Parathyroid adenoma (tissue), 2 donors: ENCODE measurements around the gene PTPRQ.

ENCODE experiments used
- H2AFZ ChIP-seq: fragments of 300-600 bp; sonication (generic); one replicate; pipeline ENCODE4 v1.7.0; 2017; ENCODE audit warnings: antibody characterized with exemption, mild to moderate bottlenecking
- H3K27ac ChIP-seq: fragments of 300-600 bp; sonication (generic); one replicate; pipeline ENCODE4 v1.7.0; 2017
- H3K27me3 ChIP-seq: fragments of 300-600 bp; sonication (generic); one replicate; pipeline ENCODE4 v1.7.0; 2017; ENCODE audit warnings: low read length; ENCODE audit not compliant: control insufficient read depth, insufficient read depth
- H3K36me3 ChIP-seq: fragments of 300-600 bp; sonication (generic); one replicate; pipeline ENCODE4 v1.7.0; 2017; ENCODE audit warnings: low read length; ENCODE audit not compliant: control insufficient read depth, insufficient read depth
- H3K4me1 ChIP-seq: fragments of 300-600 bp; sonication (generic); one replicate; pipeline ENCODE4 v1.7.0; 2017; ENCODE audit warnings: control low read depth
- H3K4me2 ChIP-seq: fragments of 300-600 bp; sonication (generic); one replicate; pipeline ENCODE4 v1.7.0; 2017; ENCODE audit warnings: low read length
- H3K4me3 ChIP-seq: fragments of 300-600 bp; sonication (generic); one replicate; pipeline ENCODE4 v1.7.0; 2017; ENCODE audit warnings: low read depth, low read length
- H3K79me2 ChIP-seq: fragments of 300-600 bp; sonication (generic); one replicate; pipeline ENCODE4 v1.7.0; 2017; ENCODE audit warnings: control low read depth
- H3K9ac ChIP-seq: fragments of 300-600 bp; sonication (generic); one replicate; pipeline ENCODE4 v1.7.0; 2017; ENCODE audit warnings: mild to moderate bottlenecking
- H3K9me3 ChIP-seq: fragments of 300-600 bp; sonication (generic); one replicate; pipeline ENCODE4 v1.7.0; 2017; ENCODE audit warnings: low read length; ENCODE audit not compliant: control insufficient read depth
- TF ChIP-seq, protein P1 (sequence below): fragments of 300-600 bp; sonication (generic); IDR thresholded peaks from one replicate; pipeline ENCODE4 v1.7.0; 2017; ENCODE audit warnings: antibody characterized with exemption, mild to moderate bottlenecking
- donor health status: primary hyperparathyroidism.

The PTPRQ gene

GRCh38 chr12:80494836-80495235 is 50.8 kb downstream of the PTPRQ start:
- H2AFZ ChIP-seq: no peak overlapping the region

DNA sequence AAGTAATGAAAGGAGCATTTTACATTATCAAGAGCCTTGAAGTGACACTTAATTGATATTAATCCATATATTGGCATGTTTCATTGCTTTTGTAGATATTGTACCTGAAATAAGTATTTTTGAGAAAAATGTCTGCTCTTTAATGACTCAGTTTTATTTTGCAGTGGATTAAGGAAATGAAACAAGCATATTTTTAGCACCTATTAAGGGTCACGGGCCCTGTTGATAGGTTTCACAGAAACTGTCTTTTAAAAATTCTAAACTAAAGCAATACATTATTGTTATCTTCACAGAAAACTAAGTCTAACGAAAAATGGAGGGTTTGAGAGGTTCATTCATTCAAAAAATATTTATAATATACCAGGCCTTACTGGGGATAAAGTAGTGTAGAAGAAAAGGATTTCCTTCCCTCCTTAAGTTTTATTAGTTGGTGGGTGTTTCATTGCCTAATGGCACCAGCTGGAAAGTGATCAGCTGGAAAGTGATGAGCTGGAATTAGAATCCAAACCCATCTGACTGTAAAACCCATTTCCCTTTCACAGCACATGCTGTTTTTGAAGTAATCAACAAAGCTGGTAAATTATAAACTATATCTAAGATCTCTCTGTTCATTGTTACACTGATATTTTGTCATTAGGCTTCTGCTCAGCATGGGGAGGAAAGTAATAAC is 54.2 kb downstream of the PTPRQ start:
- no peak overlapping the region for H3K4me3 ChIP-seq
- no peaks in the 10 kb centered on the region for H3K9me3 ChIP-seq
- H3K27ac ChIP-seq: no peak overlapping the region
- no peak overlapping the region for H3K9ac ChIP-seq
- no peaks in the 10 kb centered on the region for H3K36me3 ChIP-seq
- H3K27me3 ChIP-seq: no peaks in the 10 kb centered on the region
- TF ChIP-seq, protein P1, sequence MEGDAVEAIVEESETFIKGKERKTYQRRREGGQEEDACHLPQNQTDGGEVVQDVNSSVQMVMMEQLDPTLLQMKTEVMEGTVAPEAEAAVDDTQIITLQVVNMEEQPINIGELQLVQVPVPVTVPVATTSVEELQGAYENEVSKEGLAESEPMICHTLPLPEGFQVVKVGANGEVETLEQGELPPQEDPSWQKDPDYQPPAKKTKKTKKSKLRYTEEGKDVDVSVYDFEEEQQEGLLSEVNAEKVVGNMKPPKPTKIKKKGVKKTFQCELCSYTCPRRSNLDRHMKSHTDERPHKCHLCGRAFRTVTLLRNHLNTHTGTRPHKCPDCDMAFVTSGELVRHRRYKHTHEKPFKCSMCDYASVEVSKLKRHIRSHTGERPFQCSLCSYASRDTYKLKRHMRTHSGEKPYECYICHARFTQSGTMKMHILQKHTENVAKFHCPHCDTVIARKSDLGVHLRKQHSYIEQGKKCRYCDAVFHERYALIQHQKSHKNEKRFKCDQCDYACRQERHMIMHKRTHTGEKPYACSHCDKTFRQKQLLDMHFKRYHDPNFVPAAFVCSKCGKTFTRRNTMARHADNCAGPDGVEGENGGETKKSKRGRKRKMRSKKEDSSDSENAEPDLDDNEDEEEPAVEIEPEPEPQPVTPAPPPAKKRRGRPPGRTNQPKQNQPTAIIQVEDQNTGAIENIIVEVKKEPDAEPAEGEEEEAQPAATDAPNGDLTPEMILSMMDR: no peak
- H2AFZ ChIP-seq: no peak overlapping the region
- H3K4me1 ChIP-seq: no peaks in the 10 kb centered on the region
- H3K79me2 ChIP-seq: no peaks in the 10 kb centered on the region
- no peak overlapping the region for H3K4me2 ChIP-seq

More at GRCh38 chr12:80494836-80495235, 50.8 kb downstream of the PTPRQ start:
- Histone ChIP-seq H3K36me3 (no peaks in the 10 kb centered on the region), H3K27me3 (no peaks in the 10 kb centered on the region), H3K27ac (no peak overlapping the region), H3K4me2 (no peak overlapping the region), H3K4me1 (no peaks in the 10 kb centered on the region), H3K4me3 (no peak overlapping the region), H3K79me2 (no peaks in the 10 kb centered on the region), H3K9me3 (no peaks in the 10 kb centered on the region), H3K9ac (no peak overlapping the region)
- TF ChIP-seq, protein P1: no peak

DNA sequence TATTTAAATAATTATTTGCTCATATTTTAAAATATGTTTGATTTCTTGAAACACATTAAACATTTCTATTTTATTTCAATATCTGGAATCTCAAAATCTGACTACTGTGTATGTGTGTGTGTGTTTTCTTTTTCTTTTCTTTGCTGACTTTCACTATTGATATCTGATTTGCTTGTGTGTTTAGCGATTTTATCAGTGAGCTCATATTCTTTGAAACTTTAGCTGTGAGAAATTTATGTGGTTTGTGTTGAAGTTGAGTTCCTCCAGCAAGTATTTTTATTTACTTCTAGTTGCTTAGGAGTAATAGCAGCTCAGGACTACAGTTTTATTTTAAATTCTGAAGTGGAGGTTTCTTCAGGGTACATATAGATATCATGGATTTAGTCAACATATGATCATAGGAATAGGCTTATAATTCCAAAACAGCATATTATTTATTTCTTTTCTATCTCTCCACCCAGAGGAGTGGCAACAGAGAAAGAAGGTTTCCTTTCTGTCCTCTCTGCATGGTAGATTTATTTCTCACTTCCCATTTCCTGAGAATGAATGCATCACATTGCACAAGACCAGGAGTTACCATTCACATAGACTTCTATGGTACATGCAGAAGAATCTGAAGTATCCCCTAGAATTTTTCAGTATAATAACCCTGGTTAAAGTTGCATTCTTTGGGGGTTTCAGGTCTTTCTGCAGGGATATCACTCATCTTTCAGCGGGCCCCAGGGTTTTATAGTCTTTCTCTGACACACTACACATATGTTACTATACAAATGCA is 60.5 kb downstream of the PTPRQ start:
- no peak overlapping the region for H2AFZ ChIP-seq
- H3K27ac ChIP-seq: no peak overlapping the region
- no peaks in the 10 kb centered on the region for H3K27me3 ChIP-seq
- no peaks in the 10 kb centered on the region for H3K36me3 ChIP-seq
- no peaks in the 10 kb centered on the region for H3K9me3 ChIP-seq
- TF ChIP-seq, protein P1: no peak
- no peaks in the 10 kb centered on the region for H3K4me1 ChIP-seq
- no peak overlapping the region for H3K4me2 ChIP-seq
- H3K9ac ChIP-seq: no peak overlapping the region
- H3K79me2 ChIP-seq: no peaks in the 10 kb centered on the region
- H3K4me3 ChIP-seq: no peak overlapping the region

- TF ChIP-seq, protein P1: no peak
- H3K4me3 ChIP-seq: no peak overlapping the region
- H3K9ac ChIP-seq: no peak overlapping the region
- no peak overlapping the region for H3K27ac ChIP-seq
- H2AFZ ChIP-seq: no peak overlapping the region
- H3K4me2 ChIP-seq: no peak overlapping the region
- no peaks in the 10 kb centered on the region for H3K79me2 ChIP-seq
- H3K4me1 ChIP-seq: no peaks in the 10 kb centered on the region
- no peaks in the 10 kb centered on the region for H3K9me3 ChIP-seq
- no peaks in the 10 kb centered on the region for H3K36me3 ChIP-seq
- H3K27me3 ChIP-seq: no peaks in the 10 kb centered on the region
Observed at GRCh38 chr12:80509781-80510556, 65.9 kb downstream of the PTPRQ start.
